Liver (tissue), 9 donors: Measurements from ENCODE around the gene SPAG16. TPM values are rescaled to one million over a fixed set of nuclear protein-coding genes. Genes with fewer than 3 reads are reported as not detected.
A peak's percentile ranks its signal among the peaks of the same experiment; 100 is the strongest.

Experiments
- DNase-seq: peaks from one replicate; pipeline ENCODE4 v3.0.0-alpha.2; 2017; ENCODE audit warnings: low spot score
- H3K27ac ChIP-seq, 2 donors: one replicate each; pipeline ENCODE4 v1.7.0; 2013; ENCODE audit warnings: inconsistent platforms in 2 of 2, low read length in 2 of 2, control low read depth in 1 of 2, low read depth in 1 of 2, mild to moderate bottlenecking in 1 of 2
- H3K27me3 ChIP-seq, 4 donors: one replicate each; pipeline versions ENCODE4 v1.6.1 to v1.7.0; 2013; ENCODE audit warnings: low read length in 3 of 4, inconsistent platforms in 1 of 4, mild to moderate bottlenecking in 1 of 4, moderate library complexity in 1 of 4; ENCODE audit not compliant: control insufficient read depth in 4 of 4, insufficient read depth in 4 of 4
- H3K36me3 ChIP-seq, 4 donors: one replicate each; pipeline versions ENCODE4 v1.6.1 to v1.7.0; 2013; ENCODE audit warnings: low read length in 3 of 4, mild to moderate bottlenecking in 3 of 4, low read depth in 1 of 4, moderate library complexity in 1 of 4; ENCODE audit not compliant: control insufficient read depth in 4 of 4, insufficient read depth in 3 of 4
- H3K4me1 ChIP-seq, 4 donors: one replicate each; pipeline versions ENCODE4 v1.6.1 to v1.7.0; 2013; ENCODE audit warnings: low read length in 3 of 4, mild to moderate bottlenecking in 3 of 4, moderate library complexity in 1 of 4; ENCODE audit not compliant: control insufficient read depth in 4 of 4, insufficient read depth in 4 of 4
- H3K4me3 ChIP-seq, 3 donors: one replicate each; pipeline versions ENCODE4 v1.6.1 to v1.7.0; 2013; ENCODE audit warnings: low read length in 3 of 3, control low read depth in 1 of 3, low read depth in 1 of 3, mild to moderate bottlenecking in 1 of 3
- H3K9ac ChIP-seq, 2 donors: one replicate each; pipeline ENCODE4 v1.7.0; 2013; ENCODE audit warnings: low read length in 2 of 2, mild to moderate bottlenecking in 2 of 2, moderate library complexity in 2 of 2, control low read depth in 1 of 2, low read depth in 1 of 2
- H3K9me3 ChIP-seq, 4 donors: one replicate each; pipeline versions ENCODE4 v1.6.1 to v1.7.0; 2013; ENCODE audit warnings: low read length in 3 of 4; ENCODE audit not compliant: control insufficient read depth in 4 of 4
- EGR1 ChIP-seq, 2 donors: IDR thresholded peaks; 2 replicates each; pipeline ENCODE4 v1.6.1; 2016 to 2018; ENCODE audit warnings: antibody characterized with exemption in 2 of 2, low read depth in 2 of 2
- FOXA1 ChIP-seq: IDR thresholded peaks from 2 replicates; pipeline ENCODE4 v1.6.1; 2016; ENCODE audit warnings: antibody characterized with exemption
- FOXA2 ChIP-seq: IDR thresholded peaks from 2 replicates; pipeline ENCODE4 v1.6.1; 2016; ENCODE audit warnings: antibody characterized with exemption
- GABPA ChIP-seq, 2 donors: IDR thresholded peaks in 1 of 2; conservative IDR thresholded peaks in 1 of 2; 2 replicates each; pipeline ENCODE4 v1.6.1; 2016; ENCODE audit warnings: antibody characterized with exemption in 2 of 2, mild to moderate bottlenecking in 1 of 2, moderate library complexity in 1 of 2
- HNF4A ChIP-seq, 2 donors: conservative IDR thresholded peaks; 2 replicates each; pipeline ENCODE4 v1.6.1; 2016; ENCODE audit warnings: antibody characterized with exemption in 2 of 2, mild to moderate bottlenecking in 2 of 2
- HNF4G ChIP-seq: IDR thresholded peaks from 2 replicates; pipeline ENCODE4 v1.6.1; 2016; ENCODE audit warnings: antibody characterized with exemption
- JUND ChIP-seq, 2 donors: IDR thresholded peaks; 2 replicates each; pipeline ENCODE4 v1.6.1; 2016; ENCODE audit warnings: antibody characterized with exemption in 2 of 2
- NR2F2 ChIP-seq: IDR thresholded peaks from 2 replicates; pipeline ENCODE4 v1.6.1; 2016; ENCODE audit warnings: antibody characterized with exemption
- RAD21 ChIP-seq, 2 donors: IDR thresholded peaks; 2 replicates each; pipeline ENCODE4 v1.6.1; 2016; ENCODE audit warnings: antibody characterized with exemption in 2 of 2, mild to moderate bottlenecking in 2 of 2
- RXRA ChIP-seq, 2 donors: IDR thresholded peaks; 2 replicates each; pipeline ENCODE4 v1.6.1; 2017 to 2018; ENCODE audit warnings: antibody characterized with exemption in 2 of 2, mild to moderate bottlenecking in 1 of 2
- SP1 ChIP-seq: IDR thresholded peaks from 2 replicates; pipeline ENCODE4 v1.6.1; 2018; ENCODE audit warnings: antibody characterized with exemption, mild to moderate bottlenecking
- TAF1 ChIP-seq: conservative IDR thresholded peaks from 2 replicates; pipeline ENCODE4 v1.6.1; 2016; ENCODE audit warnings: antibody characterized with exemption, mild to moderate bottlenecking
- YY1 ChIP-seq: IDR thresholded peaks from 2 replicates; pipeline ENCODE4 v1.6.1; 2016; ENCODE audit warnings: antibody characterized with exemption, mild to moderate bottlenecking
- WGBS: extraction: QIAGEN DNeasy Blood & Tissue Kit; methylation state at CpG from one replicate; pipeline ENCODE4 v1.1.7; 2013; 5-methylcytosine and 5-hydroxymethylcytosine counted together
- polyA plus RNA-seq, 2 donors: library from polyadenylated mRNA; stranded (reverse) in 1 of 2; unstranded in 1 of 2; fragments of 200-250 nt in 1 of 2; fragments of >200 nt in 1 of 2; fragmentation: Nextera tagmentation in 1 of 2; extraction: Ambion mirVana in 1 of 2; gene quantifications; one replicate each; pipeline versions ENCODE4 v1.2.1 to v1.2.3, GENCODE V29; 2013 to 2015
- total RNA-seq, 2 donors: library from RNA; depleted of rRNA; stranded (reverse); fragments of >200 nt; gene quantifications; one replicate each; pipeline ENCODE4 v1.2.3, GENCODE V29; 2014
- TF ChIP-seq, protein P1 (sequence below): IDR thresholded peaks from 2 replicates; pipeline ENCODE4 v1.6.1; 2016; ENCODE audit warnings: antibody characterized with exemption
- TF ChIP-seq, protein P2 (sequence below): fragments of 150-350 bp; IDR thresholded peaks from 2 replicates; pipeline ENCODE4 v1.5.1; 2017; ENCODE audit warnings: improper control_type of control experiment, low read depth, low read length; ENCODE audit not compliant: missing input control
- TF ChIP-seq, protein P3 (sequence below): IDR thresholded peaks from 2 replicates; pipeline ENCODE4 v1.6.1; 2016; ENCODE audit warnings: antibody characterized with exemption
- TF ChIP-seq, protein P4 (sequence below): IDR thresholded peaks from 2 replicates; pipeline ENCODE4 v1.6.1; 2016; ENCODE audit warnings: antibody characterized with exemption, mild to moderate bottlenecking
- TF ChIP-seq, protein P5 (sequence below): IDR thresholded peaks from 2 replicates; pipeline ENCODE4 v1.6.1; 2016; ENCODE audit warnings: antibody characterized with exemption
- donor health status: healthy.
- donor health status: healthy.
- donor health status: healthy.
- donor health status: healthy.
- donor health status: healthy.

Gene SPAG16
- total and polyA plus RNA-seq, 4 donors, result 6.4 to 12.7 (median 11.4) TPM

DNA sequence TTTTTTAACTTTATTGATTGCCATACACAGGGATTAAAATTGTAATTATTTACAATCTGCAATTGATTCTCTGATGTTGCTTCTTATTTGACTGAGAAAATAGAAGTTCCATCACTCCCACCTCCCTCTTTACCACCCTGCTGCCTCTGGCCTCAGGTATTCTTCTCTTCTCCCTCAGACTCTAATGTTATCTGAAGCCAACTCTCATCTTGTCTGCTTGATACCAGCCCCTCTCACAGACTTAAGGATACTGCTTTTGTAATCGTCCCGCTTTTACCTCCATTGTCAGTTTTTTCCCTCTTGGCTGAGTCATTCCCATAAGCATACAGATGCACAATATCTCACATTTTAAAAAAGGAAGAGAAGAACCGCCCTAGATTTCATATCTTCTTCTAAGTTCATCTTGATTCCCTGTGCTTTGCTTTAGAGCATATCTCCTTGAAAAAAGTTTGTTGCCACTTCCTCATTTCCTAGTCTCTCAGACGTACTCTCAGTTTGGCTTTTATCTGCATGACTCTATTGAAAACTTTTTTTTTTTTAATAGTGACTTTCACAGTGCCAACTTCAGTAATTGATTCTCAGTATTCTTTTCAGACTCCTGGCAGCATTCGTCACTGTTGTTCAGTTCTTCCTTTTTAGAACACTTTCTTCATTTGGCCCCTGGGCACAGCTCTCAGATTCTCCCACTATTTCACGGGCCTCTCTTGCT, 31.1 kb downstream of the SPAG16 start:
- TF ChIP-seq RAD21 (IDR thresholded peaks at IDR 0.05), result no peak
- no peak for TF ChIP-seq YY1
- no peak for TF ChIP-seq JUND (IDR thresholded peaks at IDR 0.05)
- no peak for TF ChIP-seq SP1
- no peak for TF ChIP-seq RXRA (IDR thresholded peaks at IDR 0.05)
- TF ChIP-seq, protein P1, sequence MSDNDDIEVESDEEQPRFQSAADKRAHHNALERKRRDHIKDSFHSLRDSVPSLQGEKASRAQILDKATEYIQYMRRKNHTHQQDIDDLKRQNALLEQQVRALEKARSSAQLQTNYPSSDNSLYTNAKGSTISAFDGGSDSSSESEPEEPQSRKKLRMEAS, result no peak
- no peak for TF ChIP-seq FOXA1
- TF ChIP-seq, protein P2, sequence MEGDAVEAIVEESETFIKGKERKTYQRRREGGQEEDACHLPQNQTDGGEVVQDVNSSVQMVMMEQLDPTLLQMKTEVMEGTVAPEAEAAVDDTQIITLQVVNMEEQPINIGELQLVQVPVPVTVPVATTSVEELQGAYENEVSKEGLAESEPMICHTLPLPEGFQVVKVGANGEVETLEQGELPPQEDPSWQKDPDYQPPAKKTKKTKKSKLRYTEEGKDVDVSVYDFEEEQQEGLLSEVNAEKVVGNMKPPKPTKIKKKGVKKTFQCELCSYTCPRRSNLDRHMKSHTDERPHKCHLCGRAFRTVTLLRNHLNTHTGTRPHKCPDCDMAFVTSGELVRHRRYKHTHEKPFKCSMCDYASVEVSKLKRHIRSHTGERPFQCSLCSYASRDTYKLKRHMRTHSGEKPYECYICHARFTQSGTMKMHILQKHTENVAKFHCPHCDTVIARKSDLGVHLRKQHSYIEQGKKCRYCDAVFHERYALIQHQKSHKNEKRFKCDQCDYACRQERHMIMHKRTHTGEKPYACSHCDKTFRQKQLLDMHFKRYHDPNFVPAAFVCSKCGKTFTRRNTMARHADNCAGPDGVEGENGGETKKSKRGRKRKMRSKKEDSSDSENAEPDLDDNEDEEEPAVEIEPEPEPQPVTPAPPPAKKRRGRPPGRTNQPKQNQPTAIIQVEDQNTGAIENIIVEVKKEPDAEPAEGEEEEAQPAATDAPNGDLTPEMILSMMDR, result no peak
- no peak for TF ChIP-seq FOXA2
- no peak for TF ChIP-seq TAF1
- no peak for TF ChIP-seq HNF4G
- TF ChIP-seq NR2F2, result no peak
- TF ChIP-seq, protein P3, sequence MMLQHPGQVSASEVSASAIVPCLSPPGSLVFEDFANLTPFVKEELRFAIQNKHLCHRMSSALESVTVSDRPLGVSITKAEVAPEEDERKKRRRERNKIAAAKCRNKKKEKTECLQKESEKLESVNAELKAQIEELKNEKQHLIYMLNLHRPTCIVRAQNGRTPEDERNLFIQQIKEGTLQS, result no peak
- no peak for TF ChIP-seq GABPA (IDR thresholded peaks at IDR 0.05 in 1 of 2, conservative IDR thresholded peaks at IDR 0.05 in 1 of 2)
- TF ChIP-seq, protein P4, sequence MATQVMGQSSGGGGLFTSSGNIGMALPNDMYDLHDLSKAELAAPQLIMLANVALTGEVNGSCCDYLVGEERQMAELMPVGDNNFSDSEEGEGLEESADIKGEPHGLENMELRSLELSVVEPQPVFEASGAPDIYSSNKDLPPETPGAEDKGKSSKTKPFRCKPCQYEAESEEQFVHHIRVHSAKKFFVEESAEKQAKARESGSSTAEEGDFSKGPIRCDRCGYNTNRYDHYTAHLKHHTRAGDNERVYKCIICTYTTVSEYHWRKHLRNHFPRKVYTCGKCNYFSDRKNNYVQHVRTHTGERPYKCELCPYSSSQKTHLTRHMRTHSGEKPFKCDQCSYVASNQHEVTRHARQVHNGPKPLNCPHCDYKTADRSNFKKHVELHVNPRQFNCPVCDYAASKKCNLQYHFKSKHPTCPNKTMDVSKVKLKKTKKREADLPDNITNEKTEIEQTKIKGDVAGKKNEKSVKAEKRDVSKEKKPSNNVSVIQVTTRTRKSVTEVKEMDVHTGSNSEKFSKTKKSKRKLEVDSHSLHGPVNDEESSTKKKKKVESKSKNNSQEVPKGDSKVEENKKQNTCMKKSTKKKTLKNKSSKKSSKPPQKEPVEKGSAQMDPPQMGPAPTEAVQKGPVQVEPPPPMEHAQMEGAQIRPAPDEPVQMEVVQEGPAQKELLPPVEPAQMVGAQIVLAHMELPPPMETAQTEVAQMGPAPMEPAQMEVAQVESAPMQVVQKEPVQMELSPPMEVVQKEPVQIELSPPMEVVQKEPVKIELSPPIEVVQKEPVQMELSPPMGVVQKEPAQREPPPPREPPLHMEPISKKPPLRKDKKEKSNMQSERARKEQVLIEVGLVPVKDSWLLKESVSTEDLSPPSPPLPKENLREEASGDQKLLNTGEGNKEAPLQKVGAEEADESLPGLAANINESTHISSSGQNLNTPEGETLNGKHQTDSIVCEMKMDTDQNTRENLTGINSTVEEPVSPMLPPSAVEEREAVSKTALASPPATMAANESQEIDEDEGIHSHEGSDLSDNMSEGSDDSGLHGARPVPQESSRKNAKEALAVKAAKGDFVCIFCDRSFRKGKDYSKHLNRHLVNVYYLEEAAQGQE, result no peak
- no peak for TF ChIP-seq EGR1 (IDR thresholded peaks at IDR 0.05; ENCODE audit: low read depth in 2 of 2)
- peaks cover 0 to 26% (median 18%) of the 10 kb centered on the region in 4 donors for H3K4me1 ChIP-seq
- H3K9ac ChIP-seq, result no peak overlapping the region
- H3K36me3 ChIP-seq, result peaks cover 0 to 4% (median under 1%) of the 10 kb centered on the region in 4 donors
- H3K9me3 ChIP-seq, result no peaks in the 10 kb centered on the region
- 78% methylated on average over 6 of the region's 6 CpGs for WGBS
- DNase-seq, result no peak
- H3K27ac ChIP-seq, result peak overlapping the region in 1 of 2 donors; percentile 38
- H3K27me3 ChIP-seq, result no peaks in the 10 kb centered on the region
- H3K4me3 ChIP-seq, result no peak overlapping the region

DNA sequence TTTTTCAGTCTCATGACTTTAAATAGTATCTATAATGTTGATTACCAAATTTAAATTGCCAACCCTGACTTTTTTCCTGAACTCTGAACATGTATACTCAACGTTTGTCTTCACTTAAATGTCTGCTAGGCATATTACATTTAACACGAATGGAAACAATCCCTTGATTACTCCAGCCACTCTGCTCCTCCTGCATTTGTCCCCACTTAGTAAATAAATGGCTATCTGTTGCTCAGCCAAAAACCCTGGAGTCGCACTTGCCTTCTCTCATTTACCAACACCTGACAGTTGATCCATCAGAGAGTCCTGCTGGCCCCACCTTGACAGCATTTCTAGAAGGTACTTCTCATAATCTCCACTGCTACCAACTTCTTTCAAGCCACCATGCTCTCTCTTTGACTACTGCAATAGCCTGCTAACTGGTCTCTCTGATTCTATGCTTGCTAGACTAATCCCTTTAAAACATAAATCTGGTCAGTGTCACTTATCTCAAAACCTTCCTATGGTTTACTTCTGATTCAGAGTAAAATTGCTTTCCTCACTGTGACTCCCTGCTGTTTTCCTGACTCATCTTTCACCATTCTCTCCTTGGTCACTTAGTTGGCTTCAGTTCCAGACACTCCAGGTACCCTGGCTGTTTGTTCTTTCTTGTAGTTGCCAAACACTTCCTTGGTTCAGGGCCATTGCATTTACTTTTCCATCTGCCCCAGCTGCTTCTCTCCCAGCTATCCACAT, 31.9 kb downstream of the SPAG16 start:
- Histone ChIP-seq H3K36me3 (peaks cover 0 to 4% (median under 1%) of the 10 kb centered on the region in 4 donors), H3K27me3 (no peaks in the 10 kb centered on the region), H3K9ac (no peak overlapping the region), H3K27ac (peak overlapping the region; percentile 17 to 38), H3K4me3 (no peak overlapping the region), H3K4me1 (peaks cover 0 to 33% (median 22%) of the 10 kb centered on the region in 4 donors), H3K9me3 (no peaks in the 10 kb centered on the region)
- no peak for DNase-seq
- WGBS, result 44% methylated on average over 3 of the region's 3 CpGs
- TF ChIP-seq, protein P1, result no peak
- TF ChIP-seq FOXA2 (no peak), JUND (IDR thresholded peaks at IDR 0.05) (peak in 1 of 2 donors; percentile 42), HNF4A (conservative IDR thresholded peaks at IDR 0.05) (peak; percentile 17 to 45)
- TF ChIP-seq, protein P3, result no peak
- TF ChIP-seq, protein P5, sequence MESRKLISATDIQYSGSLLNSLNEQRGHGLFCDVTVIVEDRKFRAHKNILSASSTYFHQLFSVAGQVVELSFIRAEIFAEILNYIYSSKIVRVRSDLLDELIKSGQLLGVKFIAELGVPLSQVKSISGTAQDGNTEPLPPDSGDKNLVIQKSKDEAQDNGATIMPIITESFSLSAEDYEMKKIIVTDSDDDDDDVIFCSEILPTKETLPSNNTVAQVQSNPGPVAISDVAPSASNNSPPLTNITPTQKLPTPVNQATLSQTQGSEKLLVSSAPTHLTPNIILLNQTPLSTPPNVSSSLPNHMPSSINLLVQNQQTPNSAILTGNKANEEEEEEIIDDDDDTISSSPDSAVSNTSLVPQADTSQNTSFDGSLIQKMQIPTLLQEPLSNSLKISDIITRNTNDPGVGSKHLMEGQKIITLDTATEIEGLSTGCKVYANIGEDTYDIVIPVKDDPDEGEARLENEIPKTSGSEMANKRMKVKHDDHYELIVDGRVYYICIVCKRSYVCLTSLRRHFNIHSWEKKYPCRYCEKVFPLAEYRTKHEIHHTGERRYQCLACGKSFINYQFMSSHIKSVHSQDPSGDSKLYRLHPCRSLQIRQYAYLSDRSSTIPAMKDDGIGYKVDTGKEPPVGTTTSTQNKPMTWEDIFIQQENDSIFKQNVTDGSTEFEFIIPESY, result peak; percentile 20
